ENCODE results near the gene PISD.

DNA sequence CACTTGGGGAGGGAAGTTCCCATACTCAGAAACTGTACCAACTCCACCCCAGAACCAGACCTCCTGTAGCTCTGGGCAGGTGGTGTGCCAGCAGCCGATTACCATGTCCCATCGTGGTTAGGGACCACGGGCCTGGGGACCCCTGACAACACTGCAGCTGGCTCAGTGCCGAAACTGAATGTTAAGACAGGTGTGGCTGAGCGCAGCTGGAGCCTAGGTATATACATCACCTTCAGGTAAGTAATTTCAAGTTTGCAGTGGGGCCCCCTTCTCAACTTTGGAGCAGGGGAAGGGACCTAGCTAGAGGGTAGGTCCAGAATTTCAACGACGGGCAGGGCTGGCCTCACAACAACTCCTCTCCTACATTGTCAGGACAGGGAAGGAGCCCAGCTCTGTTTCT, 20.7 kb upstream of the PISD start:
- TF ChIP-seq GLIS3 (CRISPR knock-in tag; IDR thresholded peaks at IDR 0.05): no peak
- TF ChIP-seq, protein P1, sequence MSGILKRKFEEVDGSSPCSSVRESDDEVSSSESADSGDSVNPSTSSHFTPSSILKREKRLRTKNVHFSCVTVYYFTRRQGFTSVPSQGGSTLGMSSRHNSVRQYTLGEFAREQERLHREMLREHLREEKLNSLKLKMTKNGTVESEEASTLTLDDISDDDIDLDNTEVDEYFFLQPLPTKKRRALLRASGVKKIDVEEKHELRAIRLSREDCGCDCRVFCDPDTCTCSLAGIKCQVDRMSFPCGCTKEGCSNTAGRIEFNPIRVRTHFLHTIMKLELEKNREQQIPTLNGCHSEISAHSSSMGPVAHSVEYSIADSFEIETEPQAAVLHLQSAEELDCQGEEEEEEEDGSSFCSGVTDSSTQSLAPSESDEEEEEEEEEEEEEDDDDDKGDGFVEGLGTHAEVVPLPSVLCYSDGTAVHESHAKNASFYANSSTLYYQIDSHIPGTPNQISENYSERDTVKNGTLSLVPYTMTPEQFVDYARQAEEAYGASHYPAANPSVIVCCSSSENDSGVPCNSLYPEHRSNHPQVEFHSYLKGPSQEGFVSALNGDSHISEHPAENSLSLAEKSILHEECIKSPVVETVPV (CRISPR knock-in tag; IDR thresholded peaks at IDR 0.05): no peak
- no peak for TF ChIP-seq ZFP3 (CRISPR knock-in tag; IDR thresholded peaks at IDR 0.05)
- TF ChIP-seq, protein P2, sequence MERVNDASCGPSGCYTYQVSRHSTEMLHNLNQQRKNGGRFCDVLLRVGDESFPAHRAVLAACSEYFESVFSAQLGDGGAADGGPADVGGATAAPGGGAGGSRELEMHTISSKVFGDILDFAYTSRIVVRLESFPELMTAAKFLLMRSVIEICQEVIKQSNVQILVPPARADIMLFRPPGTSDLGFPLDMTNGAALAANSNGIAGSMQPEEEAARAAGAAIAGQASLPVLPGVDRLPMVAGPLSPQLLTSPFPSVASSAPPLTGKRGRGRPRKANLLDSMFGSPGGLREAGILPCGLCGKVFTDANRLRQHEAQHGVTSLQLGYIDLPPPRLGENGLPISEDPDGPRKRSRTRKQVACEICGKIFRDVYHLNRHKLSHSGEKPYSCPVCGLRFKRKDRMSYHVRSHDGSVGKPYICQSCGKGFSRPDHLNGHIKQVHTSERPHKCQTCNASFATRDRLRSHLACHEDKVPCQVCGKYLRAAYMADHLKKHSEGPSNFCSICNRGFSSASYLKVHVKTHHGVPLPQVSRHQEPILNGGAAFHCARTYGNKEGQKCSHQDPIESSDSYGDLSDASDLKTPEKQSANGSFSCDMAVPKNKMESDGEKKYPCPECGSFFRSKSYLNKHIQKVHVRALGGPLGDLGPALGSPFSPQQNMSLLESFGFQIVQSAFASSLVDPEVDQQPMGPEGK (CRISPR knock-in tag; IDR thresholded peaks at IDR 0.05; ENCODE audit: borderline replicate concordance): no peak
- TF ChIP-seq TOX (CRISPR knock-in tag; IDR thresholded peaks at IDR 0.05; ENCODE audit: borderline replicate concordance): no peak
- no peak for TF ChIP-seq ZFP30 (CRISPR knock-in tag; IDR thresholded peaks at IDR 0.05)
- no peak for TF ChIP-seq OSR1 (CRISPR knock-in tag; IDR thresholded peaks at IDR 0.05)
- no peak for TF ChIP-seq BACH2 (CRISPR knock-in tag; IDR thresholded peaks at IDR 0.05; ENCODE audit: borderline replicate concordance)
- TF ChIP-seq RARB (CRISPR knock-in tag; IDR thresholded peaks at IDR 0.05): no peak
- TF ChIP-seq, protein P3, sequence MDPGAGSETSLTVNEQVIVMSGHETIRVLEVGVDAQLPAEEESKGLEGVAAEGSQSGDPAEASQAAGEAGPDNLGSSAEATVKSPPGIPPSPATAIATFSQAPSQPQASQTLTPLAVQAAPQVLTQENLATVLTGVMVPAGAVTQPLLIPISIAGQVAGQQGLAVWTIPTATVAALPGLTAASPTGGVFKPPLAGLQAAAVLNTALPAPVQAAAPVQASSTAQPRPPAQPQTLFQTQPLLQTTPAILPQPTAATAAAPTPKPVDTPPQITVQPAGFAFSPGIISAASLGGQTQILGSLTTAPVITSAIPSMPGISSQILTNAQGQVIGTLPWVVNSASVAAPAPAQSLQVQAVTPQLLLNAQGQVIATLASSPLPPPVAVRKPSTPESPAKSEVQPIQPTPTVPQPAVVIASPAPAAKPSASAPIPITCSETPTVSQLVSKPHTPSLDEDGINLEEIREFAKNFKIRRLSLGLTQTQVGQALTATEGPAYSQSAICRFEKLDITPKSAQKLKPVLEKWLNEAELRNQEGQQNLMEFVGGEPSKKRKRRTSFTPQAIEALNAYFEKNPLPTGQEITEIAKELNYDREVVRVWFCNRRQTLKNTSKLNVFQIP (CRISPR knock-in tag; IDR thresholded peaks at IDR 0.05; ENCODE audit: borderline replicate concordance, low read depth): no peak
- no peak for TF ChIP-seq ZC3H10 (CRISPR knock-in tag; IDR thresholded peaks at IDR 0.05)
- no peak for TF ChIP-seq ARNTL (CRISPR knock-in tag; IDR thresholded peaks at IDR 0.05; ENCODE audit: borderline replicate concordance, low read depth)
- TF ChIP-seq, protein P4, sequence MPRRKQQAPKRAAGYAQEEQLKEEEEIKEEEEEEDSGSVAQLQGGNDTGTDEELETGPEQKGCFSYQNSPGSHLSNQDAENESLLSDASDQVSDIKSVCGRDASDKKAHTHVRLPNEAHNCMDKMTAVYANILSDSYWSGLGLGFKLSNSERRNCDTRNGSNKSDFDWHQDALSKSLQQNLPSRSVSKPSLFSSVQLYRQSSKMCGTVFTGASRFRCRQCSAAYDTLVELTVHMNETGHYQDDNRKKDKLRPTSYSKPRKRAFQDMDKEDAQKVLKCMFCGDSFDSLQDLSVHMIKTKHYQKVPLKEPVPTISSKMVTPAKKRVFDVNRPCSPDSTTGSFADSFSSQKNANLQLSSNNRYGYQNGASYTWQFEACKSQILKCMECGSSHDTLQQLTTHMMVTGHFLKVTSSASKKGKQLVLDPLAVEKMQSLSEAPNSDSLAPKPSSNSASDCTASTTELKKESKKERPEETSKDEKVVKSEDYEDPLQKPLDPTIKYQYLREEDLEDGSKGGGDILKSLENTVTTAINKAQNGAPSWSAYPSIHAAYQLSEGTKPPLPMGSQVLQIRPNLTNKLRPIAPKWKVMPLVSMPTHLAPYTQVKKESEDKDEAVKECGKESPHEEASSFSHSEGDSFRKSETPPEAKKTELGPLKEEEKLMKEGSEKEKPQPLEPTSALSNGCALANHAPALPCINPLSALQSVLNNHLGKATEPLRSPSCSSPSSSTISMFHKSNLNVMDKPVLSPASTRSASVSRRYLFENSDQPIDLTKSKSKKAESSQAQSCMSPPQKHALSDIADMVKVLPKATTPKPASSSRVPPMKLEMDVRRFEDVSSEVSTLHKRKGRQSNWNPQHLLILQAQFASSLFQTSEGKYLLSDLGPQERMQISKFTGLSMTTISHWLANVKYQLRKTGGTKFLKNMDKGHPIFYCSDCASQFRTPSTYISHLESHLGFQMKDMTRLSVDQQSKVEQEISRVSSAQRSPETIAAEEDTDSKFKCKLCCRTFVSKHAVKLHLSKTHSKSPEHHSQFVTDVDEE (CRISPR knock-in tag; IDR thresholded peaks at IDR 0.05): no peak
- no peak for TF ChIP-seq CSDC2 (CRISPR knock-in tag; IDR thresholded peaks at IDR 0.05)

Data from SK-N-SH treated with all-trans-retinoic acid at 6 μM for 48 hours (cell line).